HepG2 (cell line): ENCODE measurements around the gene GOT1.

Experiments used
- ELF1 ChIP-seq: sonication (generic); formaldehyde crosslinking; IDR thresholded peaks from 2 replicates; pipeline ENCODE4 v1.4.0; 2020; ENCODE audit warnings: missing genetic modification reagents
- GATAD2A ChIP-seq: IDR thresholded peaks from 2 replicates; pipeline ENCODE4 v1.6.1; 2016
- RBFOX2 ChIP-seq: fragments of 200-400 bp; formaldehyde crosslinking; IDR thresholded peaks from 2 replicates; pipeline ENCODE4 v1.6.1; 2017; ENCODE audit warnings: low read depth, mild to moderate bottlenecking, low read length
- ZBTB8A ChIP-seq: sonication (generic); formaldehyde crosslinking; IDR thresholded peaks from 2 replicates; pipeline ENCODE4 v1.4.0; 2020; ENCODE audit warnings: mild to moderate bottlenecking, low read depth, missing genetic modification reagents, borderline replicate concordance
- ZNF550 ChIP-seq: sonication (generic); formaldehyde crosslinking; IDR thresholded peaks from 2 replicates; pipeline ENCODE4 v1.4.0; 2020; ENCODE audit warnings: mild to moderate bottlenecking, missing genetic modification reagents, borderline replicate concordance
- ZZZ3 ChIP-seq: sonication (generic); formaldehyde crosslinking; IDR thresholded peaks from 2 replicates; pipeline ENCODE4 v1.4.0; 2020; ENCODE audit warnings: missing genetic modification reagents, mild to moderate bottlenecking, borderline replicate concordance
- TF ChIP-seq, protein P1 (sequence below): sonication (generic); formaldehyde crosslinking; IDR thresholded peaks from 2 replicates; pipeline ENCODE4 v1.8.0; 2022; ENCODE audit warnings: mild to moderate bottlenecking, missing genetic modification reagents, moderate library complexity

DNA sequence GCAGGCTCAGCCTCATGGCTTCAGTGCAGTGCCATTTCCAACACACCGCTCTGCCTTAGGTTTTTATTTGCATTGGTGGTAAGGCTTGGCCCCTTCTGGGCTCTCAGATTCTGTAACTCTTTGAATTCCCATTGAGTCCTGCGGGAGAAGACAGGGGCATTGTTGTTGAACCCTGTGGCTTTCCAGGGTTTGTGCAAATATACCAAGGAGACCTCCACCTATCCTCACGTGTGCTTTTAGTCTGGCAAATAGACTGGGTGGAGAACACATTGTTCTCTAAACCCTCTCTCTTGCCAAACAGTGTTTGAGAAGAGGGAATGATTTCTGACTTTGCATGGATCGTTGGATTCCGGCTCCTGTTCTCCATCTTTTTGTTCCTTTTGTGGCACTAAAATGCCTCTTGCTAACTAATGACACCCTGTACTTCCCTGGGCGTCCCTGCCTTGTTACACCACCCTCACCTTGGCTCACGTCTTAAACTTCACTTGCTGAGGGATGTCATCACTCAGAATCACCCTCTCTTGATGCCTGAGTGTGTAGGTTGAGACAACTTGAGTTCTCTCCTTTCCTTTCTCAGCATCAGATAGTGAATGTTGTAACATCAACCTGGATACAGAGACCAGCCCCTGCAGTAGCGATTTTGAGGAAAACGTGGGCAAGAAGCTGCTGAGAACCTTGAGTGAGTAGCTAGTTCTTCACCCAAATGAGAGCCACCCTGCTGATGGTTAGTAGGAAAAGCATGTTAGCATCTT lies 40.5 kb downstream of the GOT1 start:
- TF ChIP-seq ZZZ3: no peak
- TF ChIP-seq ZBTB8A (CRISPR knock-in tag): no peak
- TF ChIP-seq RBFOX2: no peak
- TF ChIP-seq GATAD2A: peak; percentile 49; the same call in 1 of the 2 replicates
- TF ChIP-seq ELF1 (CRISPR knock-in tag): no peak
- TF ChIP-seq, protein P1, sequence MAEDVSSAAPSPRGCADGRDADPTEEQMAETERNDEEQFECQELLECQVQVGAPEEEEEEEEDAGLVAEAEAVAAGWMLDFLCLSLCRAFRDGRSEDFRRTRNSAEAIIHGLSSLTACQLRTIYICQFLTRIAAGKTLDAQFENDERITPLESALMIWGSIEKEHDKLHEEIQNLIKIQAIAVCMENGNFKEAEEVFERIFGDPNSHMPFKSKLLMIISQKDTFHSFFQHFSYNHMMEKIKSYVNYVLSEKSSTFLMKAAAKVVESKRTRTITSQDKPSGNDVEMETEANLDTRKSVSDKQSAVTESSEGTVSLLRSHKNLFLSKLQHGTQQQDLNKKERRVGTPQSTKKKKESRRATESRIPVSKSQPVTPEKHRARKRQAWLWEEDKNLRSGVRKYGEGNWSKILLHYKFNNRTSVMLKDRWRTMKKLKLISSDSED (CRISPR knock-in tag): no peak
- no peak for TF ChIP-seq ZNF550 (CRISPR knock-in tag)
